ENCODE data around the gene CCND1. TPM values are rescaled to one million over a fixed set of nuclear protein-coding genes. Genes with fewer than 3 reads are reported as not detected.

CCND1 gene
- total and polyA plus RNA-seq, 2 experiments from 2014 or later = 80.2 to 81.9 TPM

GRCh38 chr11:69648679-69649575 is 8.0 kb downstream of the CCND1 start:
- Histone ChIP-seq H3K27me3 (no peaks in the 10 kb centered on the region), H3K4me1 (ENCODE audit: insufficient read depth) (peaks cover 11% of the 10 kb centered on the region), H4K20me1 (ENCODE audit: insufficient read depth, poor library complexity, severe bottlenecking) (peaks cover 25% of the 10 kb centered on the region), H3K27ac (no peak overlapping the region), H3K79me2 (peaks cover 14% of the 10 kb centered on the region), H3K4me2 (no peak overlapping the region), H3K36me3 (replicated peaks; ENCODE audit: insufficient read depth, low read depth) (no peaks in the 10 kb centered on the region), H3K9me3 (ENCODE audit: low read depth) (no peaks in the 10 kb centered on the region), H3K4me3 (no peak overlapping the region), H2AFZ (no peak overlapping the region), H3K9me2 (replicated peaks; ENCODE audit: insufficient read depth) (no peaks in the 10 kb centered on the region)
- TF ChIP-seq EZH2 (IDR thresholded peaks at IDR 0.05; ENCODE audit: borderline replicate concordance) = no peak
- TF ChIP-seq CTCF (IDR thresholded peaks at IDR 0.05; ENCODE audit: poor library complexity) = no peak
- no peak for TF ChIP-seq EZH2phosphoT487 (IDR thresholded peaks at IDR 0.05; ENCODE audit: low read depth, severe bottlenecking, unreplicated experiment)
- DNase-seq (ENCODE audit: low spot score) = no peak
- WGBS (ENCODE audit: low lambda C conversion rate, missing lambda C conversion rate) = 94% methylated on average over 37 of the region's 37 CpGs

GRCh38 chr11:69649576-69649900 is 8.6 kb downstream of the CCND1 start:
- no peaks in the 10 kb centered on the region for H3K36me3 ChIP-seq (replicated peaks; ENCODE audit: insufficient read depth, low read depth)
- H3K4me3 ChIP-seq = no peak overlapping the region
- H3K27ac ChIP-seq = no peak overlapping the region
- peaks cover 4% of the 10 kb centered on the region for H3K4me1 ChIP-seq (ENCODE audit: insufficient read depth)
- H3K9me2 ChIP-seq (replicated peaks; ENCODE audit: insufficient read depth) = no peaks in the 10 kb centered on the region
- H3K79me2 ChIP-seq = peaks cover 8% of the 10 kb centered on the region
- WGBS (ENCODE audit: low lambda C conversion rate, missing lambda C conversion rate) = 94% methylated on average over 10 of the region's 10 CpGs
- H4K20me1 ChIP-seq (ENCODE audit: insufficient read depth, poor library complexity, severe bottlenecking) = peaks cover 22% of the 10 kb centered on the region
- H3K4me2 ChIP-seq = no peak overlapping the region
- no peak for TF ChIP-seq EZH2phosphoT487 (IDR thresholded peaks at IDR 0.05; ENCODE audit: low read depth, severe bottlenecking, unreplicated experiment)
- no peak overlapping the region for H2AFZ ChIP-seq
- no peaks in the 10 kb centered on the region for H3K9me3 ChIP-seq (ENCODE audit: low read depth)
- H3K27me3 ChIP-seq = no peaks in the 10 kb centered on the region
- DNase-seq (ENCODE audit: low spot score) = no peak

- H4K20me1 ChIP-seq (ENCODE audit: insufficient read depth, poor library complexity, severe bottlenecking) = peaks cover 15% of the 10 kb centered on the region
- no peaks in the 10 kb centered on the region for H3K36me3 ChIP-seq (replicated peaks; ENCODE audit: insufficient read depth, low read depth)
- no peak overlapping the region for H2AFZ ChIP-seq
- no peak overlapping the region for H3K4me2 ChIP-seq
- WGBS (ENCODE audit: low lambda C conversion rate, missing lambda C conversion rate) = 94% methylated on average over 24 of the region's 24 CpGs
- no peak overlapping the region for H3K4me3 ChIP-seq
- no peaks in the 10 kb centered on the region for H3K27me3 ChIP-seq
- H3K79me2 ChIP-seq = peaks cover 1% of the 10 kb centered on the region
- no peak overlapping the region for H3K27ac ChIP-seq
- H3K9me2 ChIP-seq (replicated peaks; ENCODE audit: insufficient read depth) = no peaks in the 10 kb centered on the region
- TF ChIP-seq EZH2phosphoT487 (IDR thresholded peaks at IDR 0.05; ENCODE audit: low read depth, severe bottlenecking, unreplicated experiment) (no peak), EZH2 (IDR thresholded peaks at IDR 0.05; ENCODE audit: borderline replicate concordance) (no peak), CTCF (IDR thresholded peaks at IDR 0.05; ENCODE audit: poor library complexity) (no peak)
- no peaks in the 10 kb centered on the region for H3K9me3 ChIP-seq (ENCODE audit: low read depth)
- DNase-seq (ENCODE audit: low spot score) = no peak
- peaks cover 2% of the 10 kb centered on the region for H3K4me1 ChIP-seq (ENCODE audit: insufficient read depth)
These were observed 9.3 kb downstream of the CCND1 start for GRCh38 chr11:69650081-69650831.

- H3K79me2 ChIP-seq = no peaks in the 10 kb centered on the region
- no peaks in the 10 kb centered on the region for H3K36me3 ChIP-seq (replicated peaks; ENCODE audit: insufficient read depth, low read depth)
- H3K9me3 ChIP-seq (ENCODE audit: low read depth) = no peaks in the 10 kb centered on the region
- no peaks in the 10 kb centered on the region for H3K27me3 ChIP-seq
- whole genome bisulfite sequencing (ENCODE audit: low lambda C conversion rate, missing lambda C conversion rate) = 100% methylated on average over 20 of the region's 23 CpGs
- TF ChIP-seq CTCF (IDR thresholded peaks at IDR 0.05; ENCODE audit: poor library complexity) = no peak
- TF ChIP-seq EZH2phosphoT487 (IDR thresholded peaks at IDR 0.05; ENCODE audit: low read depth, severe bottlenecking, unreplicated experiment) = no peak
- TF ChIP-seq EZH2 (IDR thresholded peaks at IDR 0.05; ENCODE audit: borderline replicate concordance) = no peak
- H3K4me1 ChIP-seq (ENCODE audit: insufficient read depth) = peaks cover 5% of the 10 kb centered on the region
- DNase-seq (ENCODE audit: low spot score) = no peak
- no peak overlapping the region for H3K4me2 ChIP-seq
- no peaks in the 10 kb centered on the region for H3K9me2 ChIP-seq (replicated peaks; ENCODE audit: insufficient read depth)
- no peak overlapping the region for H2AFZ ChIP-seq
- H4K20me1 ChIP-seq (ENCODE audit: insufficient read depth, poor library complexity, severe bottlenecking) = peaks cover 15% of the 10 kb centered on the region
- H3K4me3 ChIP-seq = no peak overlapping the region
- H3K27ac ChIP-seq = no peak overlapping the region
These were observed 9.9 kb downstream of the CCND1 start for GRCh38 chr11:69650832-69651344.

Measured in hepatocyte (in vitro differentiated cells).